Neural progenitor cell (in vitro differentiated cells): ENCODE measurements around the gene FANCD2.

Experiments
- CTCF ChIP-seq: fragments of 200-600 bp; sonication (generic); IDR thresholded peaks from 2 replicates; pipeline ENCODE4 v1.5.1; 2017; ENCODE audit warnings: antibody characterized with exemption, mild to moderate bottlenecking
- EZH2 ChIP-seq: fragments of 200-600 bp; sonication (generic); IDR thresholded peaks from 2 replicates; pipeline ENCODE4 v1.6.1; 2017; ENCODE audit warnings: antibody characterized with exemption, mild to moderate bottlenecking, moderate library complexity
- EZH2phosphoT487 ChIP-seq: fragments of 200-600 bp; sonication (generic); IDR thresholded peaks from 2 replicates; pipeline ENCODE4 v1.6.1; 2017; ENCODE audit warnings: antibody characterized with exemption

- TF ChIP-seq CTCF (no peak), EZH2 (no peak), EZH2phosphoT487 (no peak)
Measured at GRCh38 chr3:10106919-10107318, 80.7 kb downstream of the FANCD2 start.
